Left lung (tissue), 10 donors: ENCODE results near the gene MGMT. TPM values are rescaled to one million over a fixed set of nuclear protein-coding genes. Genes with fewer than 3 reads are reported as not detected.

Source experiments
- ATAC-seq: fragments of 200-7000 bp; cut with Tn5 transposase; one replicate; pipeline ENCODE4 v1.9.1; 2020; ENCODE audit warnings: moderate library complexity
- DNase-seq, 4 donors: peaks; one replicate each; pipeline ENCODE4 v3.0.0-alpha.2; 2013 to 2020
- H3K27ac ChIP-seq, 2 donors: fragments of 200-600 bp; sonication (generic) in 1 of 2; one replicate each; pipeline versions ENCODE4 v1.5.0 to v1.8.0; 2020 to 2021
- H3K27me3 ChIP-seq, 2 donors: fragments of 200-600 bp; sonication (generic) in 1 of 2; one replicate each; pipeline versions ENCODE4 v1.5.0 to v1.8.0; 2020 to 2021
- H3K36me3 ChIP-seq, 2 donors: fragments of 200-600 bp; sonication (generic) in 1 of 2; one replicate each; pipeline versions ENCODE4 v1.5.0 to v1.8.0; 2020 to 2021
- H3K4me1 ChIP-seq, 2 donors: fragments of 200-600 bp; one replicate each; pipeline ENCODE4 v1.8.0; 2021
- H3K4me3 ChIP-seq, 2 donors: fragments of 200-600 bp; sonication (generic) in 1 of 2; one replicate each; pipeline versions ENCODE4 v1.5.0 to v1.8.0; 2020 to 2021; ENCODE audit warnings: mild to moderate bottlenecking in 1 of 2
- H3K9me3 ChIP-seq, 2 donors: fragments of 200-600 bp; sonication (generic) in 1 of 2; one replicate each; pipeline versions ENCODE4 v1.5.0 to v1.8.0; 2020 to 2021
- intact Hi-C, 2 donors: fragments of 100-400 bp; cut with DNase I; formaldehyde crosslinking; loops; one replicate each; pipeline versions ENCODE4 v1.11.2 to v1.14.2; 2022
- polyA plus RNA-seq, 6 donors: library from polyadenylated mRNA; unstranded; fragments of 120-200 nt; gene quantifications; one replicate each; pipeline ENCODE4 v1.2.1, GENCODE V29; 2013; ENCODE audit not compliant: insufficient read length in 6 of 6
- total RNA-seq, 2 donors: library from RNA; stranded (reverse); fragmentation: NEBNext Ultra II Directional; extraction: Animal tissue kit (Norgen Biotek cat#: 25700); gene quantifications; one replicate each; pipeline ENCODE4 v1.2.1, GENCODE V29; 2021
- TF ChIP-seq, protein P1 (sequence below), 2 donors: fragments of 200-600 bp; sonication (generic) in 1 of 2; IDR thresholded peaks; one replicate each; pipeline versions ENCODE4 v1.5.0 to v1.8.0; 2021; ENCODE audit warnings: antibody characterized with exemption in 2 of 2
- donor health status: DM: no; HTN: yes; CAD: no.
- donor health status: DM: no; HTN: no; CAD: no.

The MGMT gene
- total and polyA plus RNA-seq, 8 donors = 13.1 to 25.5 (median 17.0) TPM

GRCh38 chr10:129725482-129725881 is 258.4 kb downstream of the MGMT start:
- intact Hi-C loops = no loop called here
- Histone ChIP-seq H3K4me3 (no peak overlapping the region), H3K4me1 (no peaks in the 10 kb centered on the region), H3K27me3 (no peaks in the 10 kb centered on the region), H3K9me3 (peaks cover 0 to 27% of the 10 kb centered on the region in 2 donors), H3K36me3 (peaks cover 0 to 3% of the 10 kb centered on the region in 2 donors), H3K27ac (no peak overlapping the region)
- DNase-seq = no peak
- no peak for ATAC-seq
- TF ChIP-seq, protein P1, sequence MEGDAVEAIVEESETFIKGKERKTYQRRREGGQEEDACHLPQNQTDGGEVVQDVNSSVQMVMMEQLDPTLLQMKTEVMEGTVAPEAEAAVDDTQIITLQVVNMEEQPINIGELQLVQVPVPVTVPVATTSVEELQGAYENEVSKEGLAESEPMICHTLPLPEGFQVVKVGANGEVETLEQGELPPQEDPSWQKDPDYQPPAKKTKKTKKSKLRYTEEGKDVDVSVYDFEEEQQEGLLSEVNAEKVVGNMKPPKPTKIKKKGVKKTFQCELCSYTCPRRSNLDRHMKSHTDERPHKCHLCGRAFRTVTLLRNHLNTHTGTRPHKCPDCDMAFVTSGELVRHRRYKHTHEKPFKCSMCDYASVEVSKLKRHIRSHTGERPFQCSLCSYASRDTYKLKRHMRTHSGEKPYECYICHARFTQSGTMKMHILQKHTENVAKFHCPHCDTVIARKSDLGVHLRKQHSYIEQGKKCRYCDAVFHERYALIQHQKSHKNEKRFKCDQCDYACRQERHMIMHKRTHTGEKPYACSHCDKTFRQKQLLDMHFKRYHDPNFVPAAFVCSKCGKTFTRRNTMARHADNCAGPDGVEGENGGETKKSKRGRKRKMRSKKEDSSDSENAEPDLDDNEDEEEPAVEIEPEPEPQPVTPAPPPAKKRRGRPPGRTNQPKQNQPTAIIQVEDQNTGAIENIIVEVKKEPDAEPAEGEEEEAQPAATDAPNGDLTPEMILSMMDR (IDR thresholded peaks at IDR 0.05) = no peak

GRCh38 chr10:129725890-129726631 is 259.0 kb downstream of the MGMT start:
- H3K4me1 ChIP-seq = no peaks in the 10 kb centered on the region
- H3K4me3 ChIP-seq = no peak overlapping the region
- H3K36me3 ChIP-seq = peaks cover 0 to 3% of the 10 kb centered on the region in 2 donors
- TF ChIP-seq, protein P1 (IDR thresholded peaks at IDR 0.05) = no peak
- no peak overlapping the region for H3K27ac ChIP-seq
- intact Hi-C loops = no loop called here
- ATAC-seq (no peak), DNase-seq (no peak)
- no peaks in the 10 kb centered on the region for H3K27me3 ChIP-seq
- peaks cover 0 to 23% of the 10 kb centered on the region in 2 donors for H3K9me3 ChIP-seq

GRCh38 chr10:129727071-129727470 is 260.0 kb downstream of the MGMT start:
- no peak overlapping the region for H3K4me3 ChIP-seq
- intact Hi-C loops = no loop called here
- ATAC-seq = no peak
- no peak overlapping the region for H3K27ac ChIP-seq
- DNase-seq = no peak
- H3K4me1 ChIP-seq = no peaks in the 10 kb centered on the region
- peaks cover 0 to 14% of the 10 kb centered on the region in 2 donors for H3K9me3 ChIP-seq
- no peaks in the 10 kb centered on the region for H3K27me3 ChIP-seq
- TF ChIP-seq, protein P1 (IDR thresholded peaks at IDR 0.05) = no peak
- H3K36me3 ChIP-seq = no peaks in the 10 kb centered on the region

- TF ChIP-seq, protein P1 (IDR thresholded peaks at IDR 0.05) = no peak
- H3K4me3 ChIP-seq = no peak overlapping the region
- H3K9me3 ChIP-seq = peaks cover 0 to 12% of the 10 kb centered on the region in 2 donors
- H3K36me3 ChIP-seq = no peaks in the 10 kb centered on the region
- DNase-seq = no peak
- no peak for ATAC-seq
- intact Hi-C loops = no loop called here
- no peak overlapping the region for H3K27ac ChIP-seq
- no peaks in the 10 kb centered on the region for H3K27me3 ChIP-seq
- H3K4me1 ChIP-seq = no peaks in the 10 kb centered on the region
Measured at GRCh38 chr10:129727495-129727894, 260.5 kb downstream of the MGMT start.

DNA sequence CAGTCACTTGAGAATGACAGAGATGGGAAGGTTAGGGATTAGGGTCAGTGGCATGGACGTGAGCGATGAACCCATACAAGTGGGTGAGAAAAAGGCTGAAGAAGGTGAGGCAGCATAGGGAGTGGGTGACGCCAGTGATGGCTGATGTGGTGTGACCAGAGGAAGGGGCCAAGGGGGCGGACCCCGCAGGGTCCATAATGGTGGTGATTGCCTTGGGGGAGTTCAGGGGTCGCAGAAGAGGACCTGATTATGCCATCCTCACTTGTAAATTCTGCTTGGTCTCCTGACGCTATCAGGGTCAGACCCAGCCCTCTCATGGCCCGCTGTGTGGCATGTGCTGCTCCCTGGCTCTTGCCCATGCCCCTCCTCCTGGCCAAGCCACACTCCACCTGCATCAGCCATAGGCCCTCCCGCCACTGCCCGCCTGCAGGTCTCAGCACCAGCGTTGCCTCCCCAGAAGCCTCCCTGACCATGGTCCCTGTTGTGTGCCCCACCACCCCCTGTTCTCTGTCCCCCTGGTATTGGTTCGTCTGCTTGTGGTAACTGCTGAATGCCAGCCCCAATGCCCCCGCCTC is 261.3 kb downstream of the MGMT start:
- H3K36me3 ChIP-seq = no peaks in the 10 kb centered on the region
- peaks cover 0 to 12% of the 10 kb centered on the region in 2 donors for H3K9me3 ChIP-seq
- no peak for DNase-seq
- no peak overlapping the region for H3K27ac ChIP-seq
- intact Hi-C loops = no loop called here
- ATAC-seq = no peak
- TF ChIP-seq, protein P1 (IDR thresholded peaks at IDR 0.05) = no peak
- no peaks in the 10 kb centered on the region for H3K4me1 ChIP-seq
- no peak overlapping the region for H3K4me3 ChIP-seq
- H3K27me3 ChIP-seq = no peaks in the 10 kb centered on the region
